ENCODE results near the gene SHISA7.

DNA sequence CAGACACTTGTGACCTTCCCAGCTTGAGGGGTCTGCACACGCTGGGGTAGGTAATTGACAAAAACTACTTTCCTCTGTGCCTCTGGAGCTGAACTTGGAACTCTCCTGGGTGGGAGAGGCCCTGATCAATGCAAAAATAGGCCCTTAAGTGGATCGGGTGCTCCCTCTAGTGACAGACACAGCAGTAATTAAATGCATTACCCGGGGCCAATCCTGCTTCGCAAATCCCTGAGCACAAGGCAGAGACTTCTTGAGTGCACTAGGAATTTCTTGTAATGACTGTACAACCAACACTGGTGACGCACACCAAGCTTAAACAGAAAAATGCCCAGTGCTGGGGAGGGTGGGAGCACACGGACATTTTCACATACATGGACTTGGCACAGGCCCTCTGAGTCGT lies 24.9 kb downstream of the SHISA7 start:
- no peak for TF ChIP-seq POLR2A (IDR thresholded peaks at IDR 0.05)
- TF ChIP-seq, protein P1, sequence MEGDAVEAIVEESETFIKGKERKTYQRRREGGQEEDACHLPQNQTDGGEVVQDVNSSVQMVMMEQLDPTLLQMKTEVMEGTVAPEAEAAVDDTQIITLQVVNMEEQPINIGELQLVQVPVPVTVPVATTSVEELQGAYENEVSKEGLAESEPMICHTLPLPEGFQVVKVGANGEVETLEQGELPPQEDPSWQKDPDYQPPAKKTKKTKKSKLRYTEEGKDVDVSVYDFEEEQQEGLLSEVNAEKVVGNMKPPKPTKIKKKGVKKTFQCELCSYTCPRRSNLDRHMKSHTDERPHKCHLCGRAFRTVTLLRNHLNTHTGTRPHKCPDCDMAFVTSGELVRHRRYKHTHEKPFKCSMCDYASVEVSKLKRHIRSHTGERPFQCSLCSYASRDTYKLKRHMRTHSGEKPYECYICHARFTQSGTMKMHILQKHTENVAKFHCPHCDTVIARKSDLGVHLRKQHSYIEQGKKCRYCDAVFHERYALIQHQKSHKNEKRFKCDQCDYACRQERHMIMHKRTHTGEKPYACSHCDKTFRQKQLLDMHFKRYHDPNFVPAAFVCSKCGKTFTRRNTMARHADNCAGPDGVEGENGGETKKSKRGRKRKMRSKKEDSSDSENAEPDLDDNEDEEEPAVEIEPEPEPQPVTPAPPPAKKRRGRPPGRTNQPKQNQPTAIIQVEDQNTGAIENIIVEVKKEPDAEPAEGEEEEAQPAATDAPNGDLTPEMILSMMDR (IDR thresholded peaks at IDR 0.05): peak in 5 of 7 experiments; percentile 30 to 75 (median 57)
